Measurements from ENCODE around the gene EPB41L4B. TPM values are rescaled to one million over a fixed set of nuclear protein-coding genes. Genes with fewer than 3 reads are reported as not detected.
"Not testable (repeated sequence)": the region's sequence is repeated elsewhere in the genome, so short reads cannot be mapped to it uniquely, and the experiment has no call there.

Gene EPB41L4B
- total RNA-seq, 2 donors from 2014 or later: 0.28 to 0.62 TPM

- DNase-seq (ENCODE audit: low spot score): no peak
- intact Hi-C loops (cut with DNase I): no loop called here
Measured at GRCh38 chr9:109158651-109159050, 162.2 kb downstream of the EPB41L4B start.

- intact Hi-C loops (cut with DNase I): no loop called here
- DNase-seq (ENCODE audit: low spot score): no peak
Measured at GRCh38 chr9:109156708-109157107, 164.2 kb downstream of the EPB41L4B start.

GRCh38 chr9:109150925-109151545 is 169.8 kb downstream of the EPB41L4B start:
- no peak for DNase-seq (ENCODE audit: low spot score)
- intact Hi-C loops (cut with DNase I): no loop called here

- intact Hi-C loops (cut with DNase I): no loop called here
- no peak for DNase-seq (ENCODE audit: low spot score)
Measured at GRCh38 chr9:109149722-109150121, 171.1 kb downstream of the EPB41L4B start.

GRCh38 chr9:109149089-109149488 is 171.8 kb downstream of the EPB41L4B start:
- DNase-seq (ENCODE audit: low spot score): no peak
- intact Hi-C loops (cut with DNase I): no loop called here

- DNase-seq (ENCODE audit: low spot score): no peak
- intact Hi-C loops (cut with DNase I): no loop called here
Measured at GRCh38 chr9:109145051-109145450, 175.8 kb downstream of the EPB41L4B start.

GRCh38 chr9:109143881-109144562 is 176.8 kb downstream of the EPB41L4B start:
- no peak for DNase-seq (ENCODE audit: low spot score)

GRCh38 chr9:109141375-109141774 is 179.5 kb downstream of the EPB41L4B start:
- intact Hi-C loops (cut with DNase I): no loop called here
- no peak for DNase-seq (ENCODE audit: low spot score)

More at GRCh38 chr9:109143881-109144562, 176.8 kb downstream of the EPB41L4B start:
- intact Hi-C loops (cut with DNase I): no loop called here

GRCh38 chr9:109139851-109140250 is 181.0 kb downstream of the EPB41L4B start:
- DNase-seq (ENCODE audit: low spot score): no peak

GRCh38 chr9:109138421-109138820 is 182.4 kb downstream of the EPB41L4B start:
- intact Hi-C loops (cut with DNase I): no loop called here
- no peak for DNase-seq (ENCODE audit: low spot score)

More at GRCh38 chr9:109139851-109140250, 181.0 kb downstream of the EPB41L4B start:
- intact Hi-C loops (cut with DNase I): no loop called here

- no peak for DNase-seq (ENCODE audit: low spot score)
- intact Hi-C loops (cut with DNase I): no loop called here
Measured at GRCh38 chr9:109134167-109134578, 186.7 kb downstream of the EPB41L4B start.

GRCh38 chr9:109133533-109133932 is 187.3 kb downstream of the EPB41L4B start:
- intact Hi-C loops (cut with DNase I): no loop called here
- DNase-seq (ENCODE audit: low spot score): no peak

GRCh38 chr9:109132567-109133021 is 188.3 kb downstream of the EPB41L4B start:
- intact Hi-C loops (cut with DNase I): no loop called here
- DNase-seq (ENCODE audit: low spot score): no peak

- intact Hi-C loops (cut with DNase I): no loop called here
- no peak for DNase-seq (ENCODE audit: low spot score)
Measured at GRCh38 chr9:109129470-109130197, 191.2 kb downstream of the EPB41L4B start.

GRCh38 chr9:109126671-109127070 is 194.2 kb downstream of the EPB41L4B start:
- intact Hi-C loops (cut with DNase I); DNase-seq (ENCODE audit: low spot score): not testable (repeated sequence)

- no peak for DNase-seq (ENCODE audit: low spot score)
- intact Hi-C loops (cut with DNase I): no loop called here
Measured at GRCh38 chr9:109124121-109124520, 196.7 kb downstream of the EPB41L4B start.

- DNase-seq (ENCODE audit: low spot score): no peak
- intact Hi-C loops (cut with DNase I): no loop called here
Measured at GRCh38 chr9:109122726-109123621, 197.9 kb downstream of the EPB41L4B start.
